ENCODE results near the gene EFCAB7.

- no peak for TF ChIP-seq CTCF (IDR thresholded peaks at IDR 0.05)
- TF ChIP-seq POLR2A (IDR thresholded peaks at IDR 0.05): no peak
Measured at GRCh38 chr1:63548303-63548702, 25.0 kb downstream of the EFCAB7 start.

All from ovary (tissue), 3 donors.